CD4-positive, alpha-beta T cell treated with Interleukin-2 at 100 ng/mL for 4 hours (primary cell): ENCODE measurements around the gene MICAL2.

Experiments
- DNase-seq: peaks from one replicate; pipeline ENCODE4 v3.0.0-alpha.2; 2020; ENCODE audit warnings: low spot score

MICAL2 gene

GRCh38 chr11:12077535-12078280, 32.7 kb upstream of the MICAL2 start:
- DNase-seq = no peak

- no peak for DNase-seq
Measured at GRCh38 chr11:12079726-12080556, 30.4 kb upstream of the MICAL2 start.

- DNase-seq = no peak
Measured at GRCh38 chr11:12083380-12083779, 27.0 kb upstream of the MICAL2 start.

- DNase-seq = no peak
Measured at GRCh38 chr11:12084256-12084655, 26.1 kb upstream of the MICAL2 start.

GRCh38 chr11:12085371-12086251, 24.8 kb upstream of the MICAL2 start:
- DNase-seq = no peak

- no peak for DNase-seq
Measured at GRCh38 chr11:12086271-12087074, 23.9 kb upstream of the MICAL2 start.

- DNase-seq = peak; percentile 53
Measured at GRCh38 chr11:12087075-12088004, 23.1 kb upstream of the MICAL2 start.

GRCh38 chr11:12088047-12088481, 22.3 kb upstream of the MICAL2 start:
- peak; percentile 9 for DNase-seq

- DNase-seq = no peak
Measured at GRCh38 chr11:12088531-12088930, 21.9 kb upstream of the MICAL2 start.

- no peak for DNase-seq
Measured at GRCh38 chr11:12089041-12089440, 21.3 kb upstream of the MICAL2 start.

GRCh38 chr11:12089473-12089872, 20.9 kb upstream of the MICAL2 start:
- no peak for DNase-seq

GRCh38 chr11:12090061-12090591, 20.3 kb upstream of the MICAL2 start:
- no peak for DNase-seq

- no peak for DNase-seq
Measured at GRCh38 chr11:12090761-12091258, 19.6 kb upstream of the MICAL2 start.

- DNase-seq = no peak
Measured at GRCh38 chr11:12091956-12092558, 18.3 kb upstream of the MICAL2 start.

GRCh38 chr11:12092714-12093113, 17.7 kb upstream of the MICAL2 start:
- no peak for DNase-seq

GRCh38 chr11:12094872-12095800, 15.3 kb upstream of the MICAL2 start:
- DNase-seq = no peak

- no peak for DNase-seq
Measured at GRCh38 chr11:12097219-12097618, 13.2 kb upstream of the MICAL2 start.

GRCh38 chr11:12098601-12099000, 11.8 kb upstream of the MICAL2 start:
- DNase-seq = no peak
